Cardiac septum (tissue), 1 donor: Measurements from ENCODE around the gene TMEM178B. TPM values are rescaled to one million over a fixed set of nuclear protein-coding genes. Genes with fewer than 3 reads are reported as not detected.

ENCODE experiments used
- DNase-seq: peaks from one replicate; pipeline ENCODE4 v3.0.0-alpha.2; 2020; ENCODE audit warnings: low spot score
- intact Hi-C: fragments of 100-400 bp; cut with DNase I; formaldehyde crosslinking; loops from one replicate; pipeline ENCODE4 v1.14.0; 2022
- total RNA-seq: library from RNA; stranded (reverse); fragmentation: NEBNext Ultra II Directional; extraction: Animal tissue kit (Norgen Biotek cat#: 25700); gene quantifications from one replicate; pipeline ENCODE4 v1.2.1, GENCODE V29; 2021
- donor health status: DM: no; HTN: no; CAD: no.

TMEM178B gene
- total RNA-seq, 1 donor from 2014 or later = 15.2 TPM

GRCh38 chr7:141238596-141239243 is 164.9 kb downstream of the TMEM178B start:
- DNase-seq = no peak
- intact Hi-C loops = no loop called here

DNA sequence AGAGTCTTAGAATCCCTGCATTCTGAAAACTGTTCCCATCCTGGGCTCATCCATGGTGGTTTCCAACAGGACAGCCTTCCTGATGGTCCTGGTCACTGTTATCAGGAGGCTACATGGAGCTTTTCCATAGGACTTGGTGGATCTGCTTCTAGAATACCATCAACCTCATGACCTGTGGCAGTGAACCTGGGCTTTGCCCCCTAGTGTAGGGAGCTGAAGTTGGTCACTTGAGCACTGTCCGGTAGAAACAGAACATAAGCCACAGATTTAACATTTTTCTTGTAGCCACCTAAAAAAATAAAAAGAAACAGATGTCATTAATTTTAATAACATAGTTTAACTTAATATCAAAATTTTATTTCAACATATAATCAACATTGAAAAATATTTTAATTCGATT is 165.8 kb downstream of the TMEM178B start:
- no peak for DNase-seq
- intact Hi-C loops = no loop called here

DNA sequence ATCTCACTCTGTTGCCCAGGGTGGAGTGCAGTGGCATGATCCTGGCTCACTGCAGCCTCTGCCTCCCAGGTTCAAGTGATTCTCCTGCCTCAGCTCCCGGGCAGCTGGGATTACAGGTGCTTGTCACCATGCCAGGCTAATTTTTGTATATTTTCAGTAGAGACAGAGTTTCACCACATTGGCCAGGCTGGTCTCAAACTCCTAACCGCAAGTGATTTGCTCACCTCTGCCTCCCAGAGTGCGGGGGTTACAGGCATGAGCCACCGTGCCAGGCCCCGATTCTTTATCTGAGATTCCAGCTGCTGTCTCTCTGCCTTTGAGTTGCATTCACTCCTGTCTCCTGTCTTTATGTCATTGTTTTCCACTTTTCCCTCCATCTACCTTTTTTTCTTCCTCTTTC is 168.7 kb downstream of the TMEM178B start:
- intact Hi-C loops = no loop called here
- DNase-seq = no peak

DNA sequence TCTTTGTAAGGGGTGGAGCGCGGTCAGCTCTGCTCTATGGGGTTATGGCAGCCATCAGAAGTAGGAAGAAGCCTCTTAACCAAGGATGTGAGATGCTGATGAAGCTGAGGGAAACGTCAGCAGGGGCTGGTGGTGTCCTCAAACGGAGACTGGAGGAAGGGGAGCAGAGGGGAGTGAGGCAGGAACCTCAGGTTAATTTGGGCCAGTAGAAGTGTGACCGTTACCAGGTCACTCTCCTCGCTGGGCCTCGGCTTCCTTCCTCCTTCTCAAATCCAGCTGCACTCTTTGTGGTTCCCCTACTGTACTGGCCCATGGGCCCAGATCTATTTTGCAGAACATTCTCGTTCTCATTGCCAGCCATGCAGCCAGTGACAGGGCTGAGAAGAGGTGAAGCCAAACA is 169.5 kb downstream of the TMEM178B start:
- no peak for DNase-seq
- intact Hi-C loops = no loop called here

DNA sequence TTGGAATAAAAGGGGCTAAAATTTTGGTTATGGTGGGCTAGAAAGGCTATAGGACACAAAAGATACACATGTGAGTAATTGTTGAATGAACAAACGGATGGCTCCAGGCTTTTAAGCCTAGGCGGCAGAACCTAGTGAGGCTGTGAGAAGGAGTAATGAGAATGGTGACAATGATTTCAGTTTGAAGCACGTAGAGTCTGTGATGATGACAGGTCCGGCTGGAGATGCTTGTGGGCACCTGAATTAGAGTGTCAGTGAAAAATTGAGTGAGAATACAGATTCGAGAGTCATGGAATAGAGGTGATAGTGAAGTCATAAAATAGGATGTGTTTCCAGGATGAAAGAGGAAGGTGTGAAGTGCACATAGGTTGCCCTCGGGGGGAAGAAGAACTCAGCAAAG is 170.6 kb downstream of the TMEM178B start:
- intact Hi-C loops = no loop called here
- no peak for DNase-seq

DNA sequence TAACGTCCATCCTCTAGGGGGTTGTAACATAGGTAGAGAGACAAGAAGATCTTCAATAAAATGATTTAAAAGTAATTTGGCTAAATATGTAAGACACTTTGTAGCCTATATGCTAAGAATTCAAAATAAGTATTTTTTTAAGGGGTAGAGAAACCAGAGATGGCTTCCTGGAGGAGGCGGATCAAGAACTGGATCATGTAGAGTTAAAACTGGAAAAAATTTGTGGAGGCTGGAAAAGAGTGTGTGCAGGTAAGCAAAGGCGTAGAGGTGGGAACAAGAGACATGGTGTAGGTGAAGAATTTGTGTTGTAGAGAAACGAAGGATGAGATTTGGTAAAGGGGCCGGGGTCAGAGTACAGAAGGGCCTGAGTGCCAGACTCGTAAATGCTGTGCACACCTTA is 172.6 kb downstream of the TMEM178B start:
- no peak for DNase-seq
- intact Hi-C loops = no loop called here

DNA sequence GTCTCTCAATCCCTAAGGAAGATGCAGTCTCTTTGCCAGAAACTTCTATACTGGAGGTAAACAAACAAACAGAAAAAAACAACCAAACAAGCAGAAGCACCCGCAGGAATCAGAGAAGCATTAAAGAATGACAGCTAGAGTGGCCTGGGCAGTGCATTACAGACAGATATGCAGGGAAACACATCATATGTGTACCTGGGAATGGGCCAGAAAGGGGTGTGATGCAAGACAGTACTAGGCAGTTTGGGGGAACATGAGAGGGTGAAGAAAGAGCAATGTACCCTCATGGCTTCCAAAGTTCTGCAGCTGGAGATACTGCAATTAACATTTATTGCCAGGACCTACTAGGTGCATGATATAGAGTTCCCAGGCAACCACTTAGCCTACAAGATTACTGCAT is 177.3 kb downstream of the TMEM178B start:
- intact Hi-C loops = loop anchor here (10.0 kb wide), 1 partner anchor 274 kb away; no protein-coding TSS in a partner anchor
- no peak for DNase-seq

DNA sequence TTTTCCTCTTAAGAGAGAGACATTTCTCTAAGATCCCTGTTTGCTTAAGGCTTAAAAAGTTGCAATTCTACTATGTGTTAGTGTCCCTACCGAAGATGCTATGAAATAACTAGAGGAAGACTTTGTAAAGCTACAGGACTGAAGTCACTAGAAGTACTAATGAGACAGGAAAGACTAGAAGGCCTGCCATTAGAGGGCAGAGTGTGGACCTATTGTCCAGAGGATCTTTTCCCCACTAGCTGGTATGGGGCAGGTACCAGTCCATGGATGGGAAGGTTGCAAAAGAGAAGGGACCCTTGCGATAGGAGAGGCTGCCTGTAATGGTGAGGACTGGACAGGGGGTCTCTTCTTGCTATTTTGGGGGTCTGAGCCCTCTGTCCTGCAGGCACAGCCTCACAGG is 178.1 kb downstream of the TMEM178B start:
- no peak for DNase-seq
- intact Hi-C loops = loop anchor here (10.0 kb wide), 1 partner anchor 273 kb away; no protein-coding TSS in a partner anchor

DNA sequence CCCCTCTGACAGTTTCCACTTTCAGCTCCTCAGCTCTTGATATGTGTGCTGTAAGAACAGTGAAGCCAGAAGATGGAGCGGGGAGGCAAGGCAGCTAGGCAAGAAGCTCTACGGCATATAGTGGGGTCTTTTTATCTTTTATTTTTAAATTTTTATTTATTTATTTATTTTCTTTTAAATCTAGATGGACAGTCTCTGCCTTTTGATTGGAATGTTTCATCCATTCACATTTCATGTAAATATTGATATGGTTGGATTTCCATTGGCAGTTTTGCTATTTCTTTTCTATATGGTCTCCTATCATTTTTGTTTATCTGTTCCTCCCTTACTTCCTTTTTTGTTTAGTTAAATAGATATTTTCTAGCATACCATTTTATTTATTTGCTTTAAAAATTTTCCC is 183.7 kb downstream of the TMEM178B start:
- DNase-seq = no peak
- intact Hi-C loops = loop anchor here (10.0 kb wide), 1 partner anchor 267 kb away; no protein-coding TSS in a partner anchor

GRCh38 chr7:141258559-141258958 is 184.7 kb downstream of the TMEM178B start:
- intact Hi-C loops = loop anchor here (10.0 kb wide), 1 partner anchor 266 kb away; no protein-coding TSS in a partner anchor
- no peak for DNase-seq

DNA sequence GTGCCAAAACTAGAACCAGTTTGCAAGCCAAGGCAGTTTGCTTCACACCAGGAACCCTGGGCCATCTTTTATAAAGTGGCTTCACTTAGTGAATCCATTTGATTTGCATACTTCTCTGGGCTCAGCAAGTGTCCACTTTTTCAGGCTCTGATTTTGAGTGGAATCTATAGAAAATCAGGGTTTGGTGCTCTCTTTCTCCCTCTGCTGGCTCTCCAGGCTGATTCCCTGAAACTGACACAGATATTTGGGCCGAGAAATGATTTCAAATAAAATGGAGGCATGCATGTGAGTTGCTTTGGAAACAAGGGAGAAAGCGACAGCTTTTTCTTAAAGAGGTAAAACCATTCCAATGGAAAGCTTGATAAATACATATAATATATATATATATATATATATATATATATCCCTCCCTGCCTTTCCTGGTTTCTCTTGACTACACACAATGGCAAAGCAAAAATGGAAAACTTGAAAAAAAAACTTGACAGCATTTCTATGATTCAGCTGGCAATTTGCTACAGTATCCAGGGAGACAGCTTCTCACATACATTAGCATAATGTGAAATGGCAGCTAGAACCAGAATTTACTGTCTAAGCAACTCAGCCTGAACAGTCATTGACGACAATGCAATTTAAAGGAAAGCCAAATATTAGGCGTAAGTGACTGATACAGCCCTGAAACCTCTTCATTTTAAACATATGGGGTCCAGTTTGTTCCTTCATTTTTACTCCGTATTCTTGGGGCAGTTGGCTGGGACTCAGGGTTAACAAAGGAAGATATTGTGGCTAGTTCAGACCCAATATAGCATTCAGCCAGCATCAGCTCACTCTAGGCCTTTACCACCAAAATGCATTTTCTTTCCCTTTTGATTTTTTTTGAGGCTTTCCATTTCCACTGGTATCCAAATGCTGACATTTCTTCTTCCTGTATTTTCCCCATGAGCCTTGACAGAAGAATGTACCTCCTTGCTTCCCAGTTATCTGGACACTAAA is 188.5 kb downstream of the TMEM178B start:
- intact Hi-C loops = no loop called here

DNA sequence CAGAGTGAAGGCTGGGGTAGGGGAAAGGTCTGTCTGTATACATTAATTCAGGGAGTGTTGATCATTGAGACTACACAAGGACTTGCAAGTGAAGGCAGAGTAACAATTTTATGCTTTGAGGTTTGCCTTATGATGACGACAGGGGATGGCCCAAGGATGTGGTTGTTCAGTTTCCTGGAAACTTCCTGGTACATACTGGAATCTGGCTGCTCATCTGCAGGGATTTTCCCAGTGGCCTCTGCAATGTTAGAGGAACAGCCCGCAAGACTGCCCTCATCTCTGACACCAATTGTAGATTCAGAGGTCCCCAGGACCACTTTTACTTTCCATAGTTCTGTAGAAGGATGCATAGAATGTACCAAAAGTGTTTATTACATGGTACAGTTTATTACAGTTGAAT is 189.6 kb downstream of the TMEM178B start:
- intact Hi-C loops = no loop called here
- no peak for DNase-seq

More for the DNA sequence above, 188.5 kb downstream of the TMEM178B start:
- DNase-seq = no peak

DNA sequence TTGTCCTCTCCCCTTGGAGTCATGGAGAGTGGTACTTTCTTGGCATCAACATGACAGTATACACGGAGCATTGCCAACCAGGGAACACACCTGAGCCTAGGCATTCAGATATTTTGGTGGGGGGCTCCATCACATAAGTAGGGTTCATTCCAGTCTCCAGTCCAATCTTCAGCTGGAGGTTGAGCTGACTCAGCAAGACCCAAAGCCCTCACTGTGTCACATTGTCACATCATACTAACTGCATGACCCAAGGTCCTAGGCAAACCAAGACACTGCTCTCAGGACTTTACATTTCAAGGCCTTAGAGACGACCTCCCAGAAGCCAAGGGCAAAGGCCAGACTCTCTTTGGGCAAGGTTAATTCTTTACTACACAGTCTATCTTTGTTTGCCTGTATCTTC is 190.1 kb downstream of the TMEM178B start:
- intact Hi-C loops = no loop called here
- DNase-seq = no peak

DNA sequence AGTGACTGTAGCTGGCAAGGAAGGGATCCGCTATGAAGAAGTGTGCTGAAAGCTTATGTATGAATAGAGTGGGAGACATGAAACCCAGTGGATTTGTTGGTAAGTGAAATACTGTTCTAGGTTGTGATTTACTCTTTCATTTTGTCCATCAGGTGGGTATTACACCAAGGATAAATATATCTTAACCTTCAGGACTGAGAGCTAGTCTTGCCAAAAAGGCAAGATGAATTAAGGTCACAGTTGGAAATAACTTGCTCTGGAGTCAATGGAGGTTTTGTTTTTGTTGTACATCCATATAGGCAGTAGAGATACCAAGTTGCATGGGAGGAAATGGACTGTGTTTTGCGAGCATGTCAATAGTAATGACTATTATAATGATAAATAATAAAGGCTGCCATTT is 190.6 kb downstream of the TMEM178B start:
- DNase-seq = no peak
- intact Hi-C loops = no loop called here

DNA sequence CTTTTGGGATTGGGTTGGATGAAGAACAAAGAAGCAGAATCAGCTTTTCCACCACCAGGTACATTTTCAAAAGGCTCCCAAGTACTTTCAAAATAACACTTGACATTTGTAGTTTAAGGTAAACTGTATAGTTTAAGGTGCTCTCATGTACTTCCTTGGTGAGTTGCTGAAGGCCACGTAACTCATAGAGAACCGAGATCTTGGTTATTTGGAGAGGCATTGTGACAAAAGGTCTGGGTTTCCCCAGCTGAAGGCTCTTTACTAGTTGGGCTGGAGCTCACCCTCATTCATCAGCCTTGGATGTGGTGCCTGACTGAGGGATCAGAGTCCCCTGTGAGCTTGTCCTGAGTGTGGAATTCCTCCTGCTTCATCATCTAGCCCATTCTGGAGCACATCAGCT is 191.8 kb downstream of the TMEM178B start:
- intact Hi-C loops = no loop called here
- no peak for DNase-seq

DNA sequence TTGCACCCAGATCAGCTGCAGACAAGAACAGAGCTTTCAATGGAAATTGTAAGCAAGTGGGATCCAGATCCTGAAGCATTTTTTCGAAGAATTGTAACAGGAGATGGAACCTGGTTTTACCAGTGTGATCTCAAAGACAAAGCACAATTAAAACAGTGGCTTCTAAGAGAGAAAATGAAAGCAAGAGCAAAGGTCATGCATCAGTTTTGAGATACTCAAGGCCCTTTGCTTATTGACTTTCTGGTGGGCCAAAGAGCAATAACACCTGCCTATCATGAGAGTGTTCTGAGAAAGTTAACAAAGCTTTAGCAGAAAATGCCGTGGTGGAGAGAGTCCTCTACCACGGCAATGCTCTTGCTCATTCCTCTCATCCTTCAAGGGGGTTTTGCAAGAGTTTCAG is 194.8 kb downstream of the TMEM178B start:
- no peak for DNase-seq
- intact Hi-C loops = no loop called here

- intact Hi-C loops = loop anchor here (10.0 kb wide), 1 partner anchor 263 kb away; no protein-coding TSS in a partner anchor
Measured at GRCh38 chr7:141271451-141271850, 197.6 kb downstream of the TMEM178B start.

DNA sequence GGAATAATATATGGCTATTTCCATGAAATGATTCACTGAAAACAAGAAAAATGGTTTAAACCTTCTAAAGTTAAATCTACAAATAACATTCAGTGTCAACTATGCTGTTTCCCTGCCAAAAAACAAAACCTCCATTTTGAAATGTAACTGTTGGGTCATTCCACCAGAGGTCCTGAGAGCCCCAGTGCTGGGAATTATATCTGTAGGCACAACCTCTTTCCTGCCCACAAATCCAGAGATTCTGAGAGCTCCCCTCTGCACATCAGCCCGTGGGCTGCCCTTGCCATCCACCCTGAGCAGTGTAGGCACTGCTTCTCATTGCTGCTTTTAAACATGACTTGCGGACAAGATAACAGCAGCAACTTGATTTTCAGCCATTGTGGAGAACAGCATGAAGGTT is 198.6 kb downstream of the TMEM178B start:
- intact Hi-C loops = loop anchor here (10.0 kb wide), 1 partner anchor 262 kb away; no protein-coding TSS in a partner anchor
- DNase-seq = no peak

More at GRCh38 chr7:141271451-141271850, 197.6 kb downstream of the TMEM178B start:
- no peak for DNase-seq

- no peak for DNase-seq
- intact Hi-C loops = loop anchor here (10.0 kb wide), 1 partner anchor 259 kb away; no protein-coding TSS in a partner anchor
Measured at GRCh38 chr7:141275350-141275749, 201.5 kb downstream of the TMEM178B start.

DNA sequence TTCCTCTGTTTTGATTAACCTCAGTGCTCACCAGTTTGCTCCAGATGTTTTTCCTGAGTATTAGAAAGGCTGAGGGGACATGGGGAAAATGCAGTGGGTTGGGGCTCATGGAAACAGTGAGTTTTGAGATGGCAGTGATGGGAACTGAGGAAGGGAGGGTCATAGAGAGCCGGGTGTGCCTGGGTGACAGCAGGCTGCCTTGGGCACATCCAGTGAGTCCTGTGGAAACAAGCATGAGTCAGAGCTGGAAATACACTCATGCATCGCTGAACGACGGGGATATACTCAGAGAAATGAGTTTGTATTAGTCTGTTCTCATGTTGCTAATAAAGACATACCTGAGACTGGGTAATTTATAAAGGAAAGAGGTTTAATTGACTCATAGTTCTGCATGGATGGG is 202.2 kb downstream of the TMEM178B start:
- DNase-seq = no peak
- intact Hi-C loops = loop anchor here (10.0 kb wide), 1 partner anchor 259 kb away; no protein-coding TSS in a partner anchor
